Psoas muscle (tissue), 8 donors: Measurements from ENCODE around the gene CCDC124. TPM values are rescaled to one million over a fixed set of nuclear protein-coding genes. Genes with fewer than 3 reads are reported as not detected.
A peak's percentile ranks its signal among the peaks of the same experiment; 100 is the strongest.

Source experiments
- ATAC-seq, 4 donors: fragments of 200-7000 bp; cut with Tn5 transposase; one replicate each; pipeline ENCODE4 v1.9.1; 2020; ENCODE audit warnings: moderate library complexity in 3 of 4, mild to moderate bottlenecking in 2 of 4
- DNase-seq, 2 donors: peaks; one replicate each; pipeline ENCODE4 v3.0.0-alpha.2; 2020
- H3K27ac ChIP-seq: fragments of 200-600 bp; one replicate; pipeline ENCODE4 v1.8.0; 2022
- H3K27me3 ChIP-seq, 3 donors: fragments of 200-600 bp in 1 of 3; one replicate each; pipeline versions ENCODE4 v1.6.1 to v1.8.0; 2013 to 2022; ENCODE audit warnings: low read length in 2 of 3, mild to moderate bottlenecking in 2 of 3, moderate library complexity in 1 of 3; ENCODE audit not compliant: insufficient read depth in 3 of 3
- H3K36me3 ChIP-seq, 2 donors: fragments of 200-600 bp in 1 of 2; one replicate each; pipeline versions ENCODE4 v1.6.1 to v1.8.0; 2013 to 2022; ENCODE audit warnings: low read depth in 1 of 2, mild to moderate bottlenecking in 1 of 2, moderate library complexity in 1 of 2; ENCODE audit not compliant: insufficient read depth in 1 of 2
- H3K4me1 ChIP-seq: fragments of 200-600 bp; one replicate; pipeline ENCODE4 v1.8.0; 2022
- H3K4me3 ChIP-seq: fragments of 200-600 bp; one replicate; pipeline ENCODE4 v1.8.0; 2022; ENCODE audit warnings: mild to moderate bottlenecking
- H3K9me3 ChIP-seq: fragments of 200-600 bp; one replicate; pipeline ENCODE4 v1.8.0; 2022
- WGBS, 3 donors: extraction: QIAGEN DNeasy Blood & Tissue Kit; methylation state at CpG; one replicate each; pipeline versions ENCODE4 v1.1.6 to v1.1.7; 2013; 5-methylcytosine and 5-hydroxymethylcytosine counted together
- intact Hi-C, 2 donors: fragments of 100-400 bp; cut with DNase I; formaldehyde crosslinking; loops; one replicate each; pipeline versions ENCODE4 v1.11.0 to v1.14.2; 2022
- polyA plus RNA-seq, 3 donors: library from polyadenylated mRNA; stranded (reverse); fragments of 200-250 nt; gene quantifications; one replicate each; pipeline ENCODE4 v1.2.3, GENCODE V29; 2013
- total RNA-seq, 4 donors: library from RNA; stranded (reverse); fragmentation: NEBNext Ultra II Directional in 2 of 4; extraction: Animal tissue kit (Norgen Biotek cat#: 25700) in 2 of 4; gene quantifications; one replicate each; pipeline versions ENCODE4 v1.2.1 to v1.2.4, GENCODE V29; 2021 to 2023
- TF ChIP-seq, protein P1 (sequence below): fragments of 200-600 bp; IDR thresholded peaks from one replicate; pipeline ENCODE4 v1.8.0; 2022; ENCODE audit warnings: antibody characterized with exemption
- donor health status: healthy with polysubstance abuse.
- donor health status: DM: no; HTN: no; CAD: no; lungs with moderate emphysema.
- donor health status: Bipolar disorder and iron deficiency.
- donor health status: healthy.
- donor health status: DM: yes; HTN: yes; CAD: no.
- donor health status: DM: no; HTN: no; CAD: no.
- donor health status: DM: no; HTN: no; CAD: no.
- donor health status: DM: yes; HTN: yes; CAD: no.

CCDC124 gene
- total and polyA plus RNA-seq, 7 donors: 92.1 to 266 (median 122) TPM

DNA sequence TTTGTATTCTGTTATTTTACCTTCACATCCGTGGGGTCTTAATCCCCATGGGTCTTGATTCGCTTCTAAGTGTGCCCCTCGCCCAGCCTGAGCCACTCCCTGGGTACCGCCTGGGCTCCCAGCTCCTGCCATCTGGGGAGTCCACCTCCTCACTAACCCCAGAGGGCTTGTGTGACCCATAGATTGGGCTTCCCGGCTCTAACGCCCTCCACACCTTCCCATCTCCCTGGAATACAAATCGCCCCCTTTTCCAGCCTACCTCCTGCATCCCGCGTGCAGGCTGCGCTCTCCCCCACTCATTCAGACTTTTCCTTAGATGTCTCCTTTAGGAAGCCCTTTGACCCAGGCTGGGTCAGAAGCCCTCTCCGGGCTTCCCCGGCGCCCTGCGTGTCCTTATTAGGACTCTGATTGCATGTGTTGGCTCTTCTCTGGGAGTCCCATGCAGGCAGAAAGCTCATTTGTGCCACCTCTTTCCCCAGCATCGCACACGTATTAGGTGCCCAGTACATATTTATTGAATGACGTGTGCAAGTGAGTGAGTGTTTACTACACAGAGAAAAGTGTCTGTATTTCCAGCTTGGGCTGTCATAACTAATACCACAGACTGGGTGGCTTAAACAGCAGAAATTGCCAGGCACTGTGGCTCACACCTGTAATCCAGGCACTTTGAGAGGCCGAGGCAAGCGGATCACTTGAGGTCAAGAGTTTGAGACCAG lies 757 bp downstream of the CCDC124 start:
- peak overlapping the region; percentile 81 for H3K4me3 ChIP-seq
- H3K9me3 ChIP-seq: no peaks in the 10 kb centered on the region
- intact Hi-C loops: loop anchor here (2.0 kb wide), 2 partner anchors 65 to 75 kb away; partner anchors contain the start of gene RPL18A (in 1 of the 2)
- peak overlapping the region; percentile 88 for H3K27ac ChIP-seq
- 13 to 18% (median 14%) methylated on average over 19 of the region's 19 CpGs for WGBS, 3 donors
- TF ChIP-seq, protein P1, sequence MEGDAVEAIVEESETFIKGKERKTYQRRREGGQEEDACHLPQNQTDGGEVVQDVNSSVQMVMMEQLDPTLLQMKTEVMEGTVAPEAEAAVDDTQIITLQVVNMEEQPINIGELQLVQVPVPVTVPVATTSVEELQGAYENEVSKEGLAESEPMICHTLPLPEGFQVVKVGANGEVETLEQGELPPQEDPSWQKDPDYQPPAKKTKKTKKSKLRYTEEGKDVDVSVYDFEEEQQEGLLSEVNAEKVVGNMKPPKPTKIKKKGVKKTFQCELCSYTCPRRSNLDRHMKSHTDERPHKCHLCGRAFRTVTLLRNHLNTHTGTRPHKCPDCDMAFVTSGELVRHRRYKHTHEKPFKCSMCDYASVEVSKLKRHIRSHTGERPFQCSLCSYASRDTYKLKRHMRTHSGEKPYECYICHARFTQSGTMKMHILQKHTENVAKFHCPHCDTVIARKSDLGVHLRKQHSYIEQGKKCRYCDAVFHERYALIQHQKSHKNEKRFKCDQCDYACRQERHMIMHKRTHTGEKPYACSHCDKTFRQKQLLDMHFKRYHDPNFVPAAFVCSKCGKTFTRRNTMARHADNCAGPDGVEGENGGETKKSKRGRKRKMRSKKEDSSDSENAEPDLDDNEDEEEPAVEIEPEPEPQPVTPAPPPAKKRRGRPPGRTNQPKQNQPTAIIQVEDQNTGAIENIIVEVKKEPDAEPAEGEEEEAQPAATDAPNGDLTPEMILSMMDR: no peak
- ATAC-seq: peak in 3 of 4 donors; percentile 41 to 50 (median 46)
- no peaks in the 10 kb centered on the region for H3K27me3 ChIP-seq
- H3K36me3 ChIP-seq: peaks cover 0 to 23% of the 10 kb centered on the region in 2 donors
- DNase-seq: no peak
- H3K4me1 ChIP-seq: peaks cover 12% of the 10 kb centered on the region

DNA sequence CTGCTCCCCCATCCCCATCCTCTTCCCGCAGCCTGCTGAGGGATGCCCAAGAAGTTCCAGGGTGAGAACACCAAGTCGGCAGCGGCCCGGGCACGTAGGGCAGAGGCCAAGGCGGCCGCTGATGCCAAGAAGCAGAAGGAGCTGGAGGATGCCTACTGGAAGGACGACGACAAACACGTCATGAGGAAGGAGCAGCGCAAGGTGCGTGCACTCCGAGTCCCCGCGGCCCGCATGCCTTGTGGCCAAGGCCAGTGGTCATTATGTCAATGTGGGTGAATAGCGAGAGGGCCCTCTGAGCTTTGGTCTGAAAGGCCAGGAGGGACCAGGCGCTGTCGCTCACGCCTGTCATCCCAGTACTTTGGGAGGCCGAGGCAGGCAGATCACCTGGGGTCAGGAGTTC lies 3.6 kb downstream of the CCDC124 start:
- H3K27me3 ChIP-seq: no peaks in the 10 kb centered on the region
- intact Hi-C loops: loop anchor here in 1 of 2 donors (5.0 kb wide), 1 partner anchor 121 kb away; no protein-coding TSS in a partner anchor
- WGBS, 3 donors: 88 to 92% (median 91%) methylated on average over 18 to 21 of the region's 21 CpGs
- TF ChIP-seq, protein P1: no peak
- no peak for ATAC-seq
- no peaks in the 10 kb centered on the region for H3K9me3 ChIP-seq
- peaks cover 0 to 48% of the 10 kb centered on the region in 2 donors for H3K36me3 ChIP-seq
- H3K4me3 ChIP-seq: no peak overlapping the region
- H3K4me1 ChIP-seq: peaks cover 12% of the 10 kb centered on the region
- no peak for DNase-seq
- no peak overlapping the region for H3K27ac ChIP-seq

DNA sequence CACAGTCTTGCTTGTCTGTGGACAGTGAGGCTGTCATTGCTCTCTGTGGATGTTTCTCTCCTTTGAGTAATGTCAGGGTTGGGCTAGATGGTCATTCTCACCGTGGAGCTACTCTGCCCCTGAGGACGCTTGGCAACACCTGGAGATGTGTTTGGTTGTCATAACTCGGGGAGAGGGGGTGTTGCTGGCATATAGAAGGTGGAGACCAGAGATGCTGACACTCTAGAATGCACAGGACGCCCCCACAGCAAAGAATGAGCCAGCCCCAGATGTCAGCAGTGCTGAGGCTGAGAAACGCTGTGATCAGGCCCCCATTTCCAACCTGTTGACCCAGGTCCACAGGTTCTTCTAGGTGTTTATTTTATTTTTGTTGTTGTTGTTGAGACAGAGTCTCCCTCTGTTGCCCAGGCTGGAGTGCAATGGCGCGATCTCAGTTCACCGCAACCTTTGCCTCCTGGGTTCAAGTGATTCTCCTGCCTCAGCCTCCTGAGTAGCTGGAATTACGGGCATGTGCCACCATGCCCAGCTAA lies 4.6 kb downstream of the CCDC124 start:
- ATAC-seq (no peak), DNase-seq (no peak)
- TF ChIP-seq, protein P1: no peak
- Histone ChIP-seq H3K27ac (no peak overlapping the region), H3K9me3 (no peaks in the 10 kb centered on the region), H3K27me3 (no peaks in the 10 kb centered on the region), H3K4me1 (peaks cover 12% of the 10 kb centered on the region), H3K36me3 (peaks cover 0 to 54% of the 10 kb centered on the region in 2 donors), H3K4me3 (no peak overlapping the region)
- 88% methylated on average over 9 of the region's 9 CpGs for WGBS, 3 donors
- intact Hi-C loops: loop anchor here in 1 of 2 donors (5.0 kb wide), 1 partner anchor 120 kb away; no protein-coding TSS in a partner anchor

DNA sequence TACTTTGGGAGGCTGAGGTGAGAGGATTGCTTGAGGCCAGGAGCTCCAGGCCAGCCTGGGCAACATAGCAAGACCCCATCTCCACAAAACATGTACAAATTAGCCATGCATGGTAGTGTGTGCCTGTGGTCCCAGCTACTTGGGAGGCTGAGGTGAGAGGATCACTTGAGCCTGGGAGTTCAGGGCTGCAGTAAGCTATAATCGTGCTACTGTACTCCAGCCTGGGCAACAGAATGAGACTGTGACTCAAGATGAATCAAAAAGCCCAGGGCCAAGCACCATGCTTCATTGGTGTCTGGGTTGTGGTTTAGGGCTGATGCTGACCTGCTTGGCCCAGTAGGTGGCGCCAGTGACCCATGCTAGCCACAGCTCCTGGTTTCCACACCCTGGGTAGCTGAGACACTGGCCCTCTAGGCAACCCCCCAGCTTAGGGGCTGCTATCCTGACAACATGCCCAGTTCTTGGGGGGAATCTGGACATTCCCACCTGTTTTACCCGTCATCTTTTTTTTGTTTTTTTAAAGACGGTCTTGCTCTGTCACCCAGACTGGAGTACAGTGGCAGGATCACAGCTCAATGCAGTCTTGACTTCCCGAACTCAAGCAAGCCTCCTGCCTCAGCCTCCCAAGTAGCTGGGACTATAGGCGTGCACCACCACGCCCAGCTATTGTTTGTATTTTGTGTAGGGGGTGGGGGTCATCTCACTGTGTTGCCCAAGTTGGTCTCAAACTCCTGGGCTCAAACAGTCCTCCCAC lies 5.5 kb downstream of the CCDC124 start:
- intact Hi-C loops: loop anchor here (1.0 to 5.0 kb wide), 3 partner anchors 58 to 119 kb away; no protein-coding TSS in a partner anchor
- Histone ChIP-seq H3K27ac (no peak overlapping the region), H3K4me3 (no peak overlapping the region), H3K27me3 (no peaks in the 10 kb centered on the region), H3K36me3 (peaks cover 0 to 60% of the 10 kb centered on the region in 2 donors), H3K9me3 (no peaks in the 10 kb centered on the region), H3K4me1 (peaks cover 12% of the 10 kb centered on the region)
- TF ChIP-seq, protein P1: peak; percentile 88
- WGBS, 3 donors: 49 to 56% (median 50%) methylated on average over 7 of the region's 7 CpGs
- peak; percentile 80 to 88 for DNase-seq
- peak; percentile 81 to 90 (median 86) for ATAC-seq
